Neural progenitor cell (in vitro differentiated cells): Measurements from ENCODE around the gene SSTR5.

Source experiments
- EZH2 ChIP-seq: fragments of 200-600 bp; sonication (generic); IDR thresholded peaks from 2 replicates; pipeline ENCODE4 v1.6.1; 2017; ENCODE audit warnings: antibody characterized with exemption, mild to moderate bottlenecking, moderate library complexity
- TF ChIP-seq, protein P1 (sequence below): fragments of 200-600 bp; sonication (generic); IDR thresholded peaks from 2 replicates; pipeline ENCODE4 v1.5.1; 2017; ENCODE audit warnings: antibody characterized with exemption, mild to moderate bottlenecking

DNA sequence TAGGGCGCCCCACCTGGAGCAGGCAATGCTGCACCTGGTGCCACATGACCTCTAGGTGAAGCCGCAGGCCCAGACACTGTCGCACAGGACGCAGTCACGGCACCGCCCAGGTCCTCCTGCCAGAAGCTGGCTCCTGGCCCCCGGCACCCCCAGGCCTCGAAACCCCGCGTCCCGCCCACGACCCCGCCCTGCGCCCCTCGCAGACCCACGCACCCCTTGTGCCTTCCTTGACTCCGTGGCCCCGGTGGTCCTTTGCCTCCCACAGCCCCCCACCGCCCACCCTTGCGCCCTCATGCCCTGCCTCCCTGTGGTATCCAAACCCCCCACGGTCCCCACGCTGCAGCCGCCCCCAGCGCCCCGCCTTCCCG lies 29.8 kb downstream of the SSTR5 start:
- TF ChIP-seq, protein P1, sequence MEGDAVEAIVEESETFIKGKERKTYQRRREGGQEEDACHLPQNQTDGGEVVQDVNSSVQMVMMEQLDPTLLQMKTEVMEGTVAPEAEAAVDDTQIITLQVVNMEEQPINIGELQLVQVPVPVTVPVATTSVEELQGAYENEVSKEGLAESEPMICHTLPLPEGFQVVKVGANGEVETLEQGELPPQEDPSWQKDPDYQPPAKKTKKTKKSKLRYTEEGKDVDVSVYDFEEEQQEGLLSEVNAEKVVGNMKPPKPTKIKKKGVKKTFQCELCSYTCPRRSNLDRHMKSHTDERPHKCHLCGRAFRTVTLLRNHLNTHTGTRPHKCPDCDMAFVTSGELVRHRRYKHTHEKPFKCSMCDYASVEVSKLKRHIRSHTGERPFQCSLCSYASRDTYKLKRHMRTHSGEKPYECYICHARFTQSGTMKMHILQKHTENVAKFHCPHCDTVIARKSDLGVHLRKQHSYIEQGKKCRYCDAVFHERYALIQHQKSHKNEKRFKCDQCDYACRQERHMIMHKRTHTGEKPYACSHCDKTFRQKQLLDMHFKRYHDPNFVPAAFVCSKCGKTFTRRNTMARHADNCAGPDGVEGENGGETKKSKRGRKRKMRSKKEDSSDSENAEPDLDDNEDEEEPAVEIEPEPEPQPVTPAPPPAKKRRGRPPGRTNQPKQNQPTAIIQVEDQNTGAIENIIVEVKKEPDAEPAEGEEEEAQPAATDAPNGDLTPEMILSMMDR = no peak
- TF ChIP-seq EZH2 = no peak
